K562 (cell line): ENCODE data around the gene MRPS15. TPM values are rescaled to one million over a fixed set of nuclear protein-coding genes. Genes with fewer than 3 reads are reported as not detected.
A peak's percentile ranks its signal among the peaks of the same experiment; 100 is the strongest.

Experiments
- AFF1 ChIP-seq, 2 experiments: fragments of 450-650 bp; IDR thresholded peaks; 2 replicates each; pipeline ENCODE4 v1.6.1; 2018; ENCODE audit warnings: mild to moderate bottlenecking in 2 of 2, low read depth in 1 of 2; ENCODE audit not compliant: partially characterized antibody in 2 of 2
- ARID2 ChIP-seq: fragments of 450-650 bp; IDR thresholded peaks from 2 replicates; pipeline ENCODE4 v1.6.1; 2017; ENCODE audit warnings: antibody characterized with exemption, mild to moderate bottlenecking
- ARID3B ChIP-seq: fragments of 250-450 bp; sonication (Bioruptor Pico); IDR thresholded peaks from 2 replicates; pipeline ENCODE4 v1.4.0; 2020; ENCODE audit warnings: borderline replicate concordance
- ATF1 ChIP-seq, 2 experiments: fragments of 450-650 bp in 1 of 2; IDR thresholded peaks; 2 replicates each; pipeline ENCODE4 v1.6.1; 2016; ENCODE audit warnings: missing compliant biosample characterization in 1 of 2, missing genetic modification characterization in 1 of 2
- ATF7 ChIP-seq: fragments of 450-650 bp; IDR thresholded peaks from 2 replicates; pipeline ENCODE4 v1.7.1; 2014; ENCODE audit warnings: mild to moderate bottlenecking, moderate library complexity
- CEBPZ ChIP-seq: fragments of 150-350 bp; IDR thresholded peaks from 2 replicates; pipeline ENCODE4 v1.6.1; 2014; ENCODE audit warnings: low read depth, mild to moderate bottlenecking, low read length, borderline replicate concordance
- CHD2 ChIP-seq: IDR thresholded peaks from 2 replicates; pipeline ENCODE4 v1.6.1; 2011; ENCODE audit warnings: low read depth, low read length
- FOXA1 ChIP-seq: fragments of 450-650 bp; IDR thresholded peaks from 2 replicates; pipeline ENCODE4 v1.6.1; 2016; ENCODE audit warnings: mild to moderate bottlenecking, borderline replicate concordance
- GABPB1 ChIP-seq: sonication (generic); formaldehyde crosslinking; IDR thresholded peaks from 2 replicates; pipeline ENCODE4 v1.8.0; 2022; ENCODE audit warnings: mild to moderate bottlenecking, missing genetic modification reagents
- HINFP ChIP-seq: fragments of 450-650 bp; conservative IDR thresholded peaks from 2 replicates; pipeline ENCODE4 v1.6.1; 2016; ENCODE audit warnings: missing genetic modification characterization, low read depth, mild to moderate bottlenecking, control low read depth, missing compliant biosample characterization
- PCBP2 ChIP-seq: fragments of 200-400 bp; formaldehyde crosslinking; IDR thresholded peaks from 2 replicates; pipeline ENCODE4 v1.6.1; 2018; ENCODE audit warnings: low read length, low read depth, mild to moderate bottlenecking, moderate library complexity; ENCODE audit not compliant: poor library complexity, severe bottlenecking
- SIRT6 ChIP-seq: IDR thresholded peaks from one replicate; pipeline ENCODE4 v1.6.1; 2012; ENCODE audit warnings: low read depth, mild to moderate bottlenecking, control low read depth, inconsistent platforms, low read length, moderate library complexity
- TSC22D4 ChIP-seq: fragments of 450-650 bp; IDR thresholded peaks from 2 replicates; pipeline ENCODE4 v1.6.1; 2016; ENCODE audit warnings: missing genetic modification characterization, missing biosample characterization, control low read depth
- ZNF212 ChIP-seq: fragments of 450-650 bp; formaldehyde crosslinking; IDR thresholded peaks from 2 replicates; pipeline ENCODE4 v1.4.0; 2020; ENCODE audit warnings: mild to moderate bottlenecking
- ZNF280A ChIP-seq: fragments of 450-650 bp; IDR thresholded peaks from 2 replicates; pipeline ENCODE4 v1.6.1; 2018; ENCODE audit warnings: mild to moderate bottlenecking, low read depth; ENCODE audit not compliant: partially characterized antibody
- ZNF75A ChIP-seq: fragments of 450-650 bp; formaldehyde crosslinking; IDR thresholded peaks from 2 replicates; pipeline ENCODE4 v1.4.0; 2020; ENCODE audit warnings: mild to moderate bottlenecking
- polyA plus RNA-seq, 8 experiments: library from polyadenylated mRNA; depleted of rRNA in 4 of 8; stranded (reverse) in 5 of 8; unstranded in 3 of 8; fragments of >200 nt; fragmentation: Nextera tagmentation in 2 of 8; fragmentation: Illumina TruSeq in 1 of 8; extraction: Ambion mirVana in 2 of 8; extraction: Trizol in 1 of 8; gene quantifications; 2 replicates each; pipeline versions ENCODE4 v1.2.1 to v1.2.3, GENCODE V29; 2011 to 2014; ENCODE audit warnings: inconsistent platforms in 1 of 8, missing spikeins in 1 of 8
- total RNA-seq, 7 experiments: library from RNA; depleted of rRNA in 6 of 7; stranded (reverse); fragments of >200 nt in 6 of 7; fragmentation: Illumina TruSeq in 2 of 7; extraction: Trizol in 2 of 7; gene quantifications; 2 replicates each; pipeline versions ENCODE4 v1.2.1 to v1.2.3, GENCODE V29; 2011 to 2021; ENCODE audit warnings: low replicate concordance in 1 of 7

Gene MRPS15
- total and polyA plus RNA-seq, 9 of the 15 experiments (the other 6 are each of a cell fraction or from before 2014, with no cell fraction given), result 62.9 to 286 (median 149) TPM

- no peak for TF ChIP-seq CEBPZ
- TF ChIP-seq SIRT6, result no peak
- no peak for TF ChIP-seq ZNF212 (CRISPR knock-in tag)
- TF ChIP-seq CHD2, result no peak
- no peak for TF ChIP-seq PCBP2
- TF ChIP-seq ARID2, result peak; percentile 90
- TF ChIP-seq ZNF280A, result no peak
- no peak for TF ChIP-seq ARID3B
- no peak for TF ChIP-seq TSC22D4 (tag)
- no peak for TF ChIP-seq ZNF75A (CRISPR knock-in tag)
- TF ChIP-seq ATF7, result no peak
- TF ChIP-seq AFF1 (IDR thresholded peaks at IDR 0.05; ENCODE audit: low read depth in 1 of 2, partially characterized antibody in 2 of 2), result no peak
- TF ChIP-seq HINFP (tag), result no peak
- TF ChIP-seq GABPB1 (CRISPR knock-in tag), result peak; percentile 62
- TF ChIP-seq FOXA1, result no peak
- TF ChIP-seq ATF1 (CRISPR knock-in tag; IDR thresholded peaks at IDR 0.05), result no peak
- no peak for TF ChIP-seq ATF1 (tag; IDR thresholded peaks at IDR 0.05)
These were observed 43.3 kb downstream of the MRPS15 start (continued) for GRCh38 chr1:36420836-36421317.
